Esophagus muscularis mucosa (tissue), 3 donors: Measurements from ENCODE around the gene IER3IP1.

Experiments used
- CTCF ChIP-seq, 3 experiments: fragments of 200-600 bp in 2 of 3; fragments of 450-650 bp in 1 of 3; sonication (generic) in 2 of 3; IDR thresholded peaks; one replicate each; pipeline ENCODE4 v1.5.1; 2017 to 2019; ENCODE audit warnings: antibody characterized with exemption in 3 of 3, mild to moderate bottlenecking in 2 of 3, moderate library complexity in 1 of 3
- EP300 ChIP-seq: sonication (generic); formaldehyde crosslinking; IDR thresholded peaks from one replicate; pipeline ENCODE4 v1.6.1; 2017; ENCODE audit warnings: antibody characterized with exemption

GRCh38 chr18:47163241-47163640 is 12.9 kb downstream of the IER3IP1 start:
- TF ChIP-seq CTCF (IDR thresholded peaks at IDR 0.05) (no peak), EP300 (no peak)
